H1 (cell line): ENCODE measurements around the gene AP1G2. TPM values are rescaled to one million over a fixed set of nuclear protein-coding genes. Genes with fewer than 3 reads are reported as not detected.
A peak's percentile ranks its signal among the peaks of the same experiment; 100 is the strongest.

ENCODE experiments used
- CTCF ChIA-PET: fragments of 300-600 bp; sonication (Branson Sonifier 250); formaldehyde crosslinking; loops from one replicate; lab custom pipeline; 2021; ENCODE audit not compliant: partially characterized antibody; lab: Charles Lee
- POLR2A ChIA-PET: fragments of 300-600 bp; sonication (Branson Sonifier 250); formaldehyde crosslinking; loops from one replicate; lab custom pipeline; 2021; ENCODE audit warnings: inconsistent platforms; ENCODE audit not compliant: partially characterized antibody; lab: Charles Lee
- DNase-seq, 2 experiments: peaks; one replicate each; pipeline versions ENCODE4 v3.0.0 to v3.0.0-alpha.2; 2010 to 2022; ENCODE audit warnings: low spot score in 2 of 2, low read depth in 1 of 2, mixed read lengths in 1 of 2
- FAIRE-seq: peaks from 2 replicates; lab custom pipeline; 2011; peaks lifted over from hg19 to GRCh38; lab: Jason Lieb, UNC
- H2AFZ ChIP-seq: 2 replicates; pipeline ENCODE4 v1.8.1; 2012; ENCODE audit warnings: low read length, inconsistent platforms
- H2AK5ac ChIP-seq: 2 replicates; pipeline ENCODE4 v1.6.1; 2013; ENCODE audit warnings: low read depth, low read length
- H2BK120ac ChIP-seq: replicated peaks from 2 replicates; pipeline ENCODE3; 2013; ENCODE audit warnings: low read depth, low read length, inconsistent platforms
- H2BK12ac ChIP-seq: 2 replicates; pipeline ENCODE4 v1.6.1; 2013; ENCODE audit warnings: low read depth, low read length
- H2BK15ac ChIP-seq: 2 replicates; pipeline ENCODE4 v1.6.1; 2013; ENCODE audit warnings: low read length
- H2BK20ac ChIP-seq: 2 replicates; pipeline ENCODE4 v1.6.1; 2013; ENCODE audit warnings: low read length
- H2BK5ac ChIP-seq: 2 replicates; pipeline ENCODE4 v1.6.1; 2013; ENCODE audit warnings: low read depth, low read length
- H3K14ac ChIP-seq: 2 replicates; pipeline ENCODE4 v1.6.1; 2013; ENCODE audit warnings: inconsistent platforms; ENCODE audit not compliant: insufficient read length
- H3K18ac ChIP-seq: 2 replicates; pipeline ENCODE4 v1.6.1; 2013; ENCODE audit warnings: low read length; ENCODE audit errors: extremely low read depth
- H3K23ac ChIP-seq: 2 replicates; pipeline ENCODE4 v1.6.1; 2013; ENCODE audit warnings: inconsistent platforms; ENCODE audit not compliant: insufficient read length
- H3K23me2 ChIP-seq: 2 replicates; pipeline ENCODE4 v1.6.1; 2013; ENCODE audit warnings: low read depth, low read length
- H3K27ac ChIP-seq: 2 replicates; pipeline ENCODE4 v1.6.1; 2011; ENCODE audit warnings: low read depth, low read length, inconsistent platforms
- H3K27me3 ChIP-seq, 4 experiments: replicated peaks in 1 of 4; 1 replicate in 1 of 4; 2 replicates in 3 of 4; pipeline versions ENCODE4 v1.6.1 to v1.8.1; 2011 to 2013; ENCODE audit warnings: low read length in 3 of 4, mild to moderate bottlenecking in 3 of 4, inconsistent platforms in 2 of 4, mixed read lengths in 2 of 4, moderate library complexity in 1 of 4; ENCODE audit not compliant: control insufficient read depth in 3 of 4, insufficient read depth in 3 of 4; ENCODE audit errors: extremely low read depth in 1 of 4
- H3K36me3 ChIP-seq, 4 experiments: 2 replicates each; pipeline versions ENCODE4 v1.6.1 to v1.8.1; 2011 to 2013; ENCODE audit warnings: mild to moderate bottlenecking in 4 of 4, low read length in 3 of 4, moderate library complexity in 2 of 4, control low read depth in 1 of 4, inconsistent platforms in 1 of 4; ENCODE audit not compliant: insufficient read depth in 4 of 4, control insufficient read depth in 2 of 4
- H3K4ac ChIP-seq: replicated peaks from 2 replicates; pipeline ENCODE3; 2013; ENCODE audit warnings: low read length, low read depth, mixed read lengths, inconsistent platforms; ENCODE audit not compliant: insufficient read length
- H3K4me1 ChIP-seq, 4 experiments: replicated peaks in 1 of 4; 1 replicate in 1 of 4; 2 replicates in 3 of 4; pipeline versions ENCODE4 v1.6.1 to v1.8.1; 2011 to 2013; ENCODE audit warnings: low read length in 3 of 4, inconsistent platforms in 2 of 4, mixed read lengths in 1 of 4; ENCODE audit not compliant: insufficient read depth in 4 of 4, control insufficient read depth in 3 of 4
- H3K4me2 ChIP-seq, 2 experiments: 2 replicates each; pipeline versions ENCODE4 v1.6.1 to v1.8.1; 2011 to 2013; ENCODE audit warnings: low read depth in 2 of 2, low read length in 2 of 2, control low read depth in 1 of 2, inconsistent platforms in 1 of 2, mild to moderate bottlenecking in 1 of 2; ENCODE audit not compliant: insufficient read depth in 1 of 2
- H3K4me3 ChIP-seq, 4 experiments: fragments of 200-600, 300-600 bp in 1 of 4; sonication (generic), shearing (Covaris generic), sonication (Bioruptor Twin) in 1 of 4; 2 replicates each; pipeline versions ENCODE4 v1.5.1 to v1.8.1; 2011 to 2016; ENCODE audit warnings: low read length in 4 of 4, low read depth in 3 of 4, control low read depth in 2 of 4, inconsistent platforms in 2 of 4, mild to moderate bottlenecking in 2 of 4, mixed read lengths in 1 of 4, moderate library complexity in 1 of 4; ENCODE audit not compliant: insufficient read depth in 2 of 4; ENCODE audit errors: extremely low read depth in 1 of 4
- H3K56ac ChIP-seq: replicated peaks from 2 replicates; pipeline ENCODE3; 2013; ENCODE audit warnings: low read depth, mild to moderate bottlenecking, mixed read lengths, low read length, inconsistent platforms; ENCODE audit not compliant: insufficient read length
- H3K79me1 ChIP-seq: 2 replicates; pipeline ENCODE4 v1.6.1; 2013; ENCODE audit warnings: low read depth, low read length, control low read depth
- H3K79me2 ChIP-seq, 2 experiments: 2 replicates each; pipeline versions ENCODE4 v1.6.1 to v1.8.1; 2012 to 2013; ENCODE audit warnings: low read length in 2 of 2, mild to moderate bottlenecking in 2 of 2, inconsistent platforms in 1 of 2; ENCODE audit not compliant: insufficient read depth in 2 of 2, control insufficient read depth in 1 of 2
- H3K9ac ChIP-seq, 4 experiments: replicated peaks in 1 of 4; 1 replicate in 1 of 4; 2 replicates in 3 of 4; pipeline versions ENCODE4 v1.6.1 to v1.8.1; 2011 to 2013; ENCODE audit warnings: low read depth in 3 of 4, low read length in 3 of 4, control low read depth in 2 of 4, mild to moderate bottlenecking in 2 of 4, moderate library complexity in 2 of 4, inconsistent platforms in 1 of 4; ENCODE audit errors: extremely low read depth in 1 of 4
- H3K9me3 ChIP-seq, 2 experiments: 2 replicates each; pipeline versions ENCODE4 v1.6.1 to v1.8.1; 2012 to 2013; ENCODE audit warnings: mild to moderate bottlenecking in 2 of 2, moderate library complexity in 2 of 2, control low read depth in 1 of 2, inconsistent platforms in 1 of 2, low read depth in 1 of 2, low read length in 1 of 2, mixed read lengths in 1 of 2; ENCODE audit not compliant: insufficient read depth in 2 of 2
- H4K20me1 ChIP-seq, 2 experiments: replicated peaks in 1 of 2; 2 replicates each; pipeline versions ENCODE3 to v1.8.1; 2011 to 2013; ENCODE audit warnings: inconsistent platforms in 2 of 2, low read length in 2 of 2, mild to moderate bottlenecking in 1 of 2; ENCODE audit not compliant: insufficient read depth in 2 of 2, control insufficient read depth in 1 of 2
- H4K5ac ChIP-seq: 2 replicates; pipeline ENCODE4 v1.6.1; 2013; ENCODE audit warnings: low read length, low read depth, mixed read lengths, inconsistent platforms; ENCODE audit not compliant: insufficient read length
- H4K8ac ChIP-seq: 2 replicates; pipeline ENCODE4 v1.8.0; 2013; ENCODE audit warnings: mild to moderate bottlenecking, moderate library complexity, low read length, inconsistent platforms; ENCODE audit not compliant: insufficient read depth; ENCODE audit errors: extremely low read depth
- H4K91ac ChIP-seq: replicated peaks from 2 replicates; pipeline ENCODE3; 2013; ENCODE audit warnings: low read length, mixed read lengths, inconsistent platforms; ENCODE audit not compliant: insufficient read length
- ASH2L ChIP-seq: fragments of 200-600, 300-600 bp; sonication (generic); IDR thresholded peaks from one replicate; pipeline ENCODE4 v1.7.1; 2017; ENCODE audit warnings: low read length
- CBX8 ChIP-seq: fragments of 300-800, 300-1000 bp; sonication (generic); IDR thresholded peaks from 2 replicates; pipeline ENCODE4 v1.7.1; 2016; ENCODE audit warnings: low read depth, low read length, borderline replicate concordance
- CREB1 ChIP-seq: IDR thresholded peaks from 2 replicates; pipeline ENCODE4 v1.6.1; 2012; ENCODE audit warnings: inconsistent platforms
- E2F6 ChIP-seq: IDR thresholded peaks from 2 replicates; pipeline ENCODE4 v1.6.1; 2012; ENCODE audit warnings: inconsistent platforms
- EP300 ChIP-seq, 2 experiments: IDR thresholded peaks; 1 replicate in 1 of 2; 2 replicates in 1 of 2; pipeline ENCODE4 v1.6.1; 2011 to 2012; ENCODE audit warnings: low read depth in 2 of 2, low read length in 2 of 2, mild to moderate bottlenecking in 2 of 2, borderline replicate concordance in 1 of 2, inconsistent platforms in 1 of 2, moderate library complexity in 1 of 2
- JUN ChIP-seq: IDR thresholded peaks from 2 replicates; pipeline ENCODE4 v1.6.1; 2011; ENCODE audit warnings: low read depth, mild to moderate bottlenecking, improper control_type of control experiment, low read length
- POU5F1 ChIP-seq: IDR thresholded peaks from 2 replicates; pipeline ENCODE4 v1.6.1; 2011; ENCODE audit warnings: low read depth, mild to moderate bottlenecking, low read length, moderate library complexity
- RFX5 ChIP-seq: IDR thresholded peaks from 2 replicates; pipeline ENCODE4 v1.6.1; 2011; ENCODE audit warnings: low read depth, low read length, improper control_type of control experiment, borderline replicate concordance
- SUZ12 ChIP-seq: fragments of 200-600 bp; sonication (generic); IDR thresholded peaks from 2 replicates; pipeline ENCODE4 v1.6.1; 2012; ENCODE audit warnings: mild to moderate bottlenecking, inconsistent platforms, low read length, moderate library complexity, mixed read lengths
- WGBS, 2 experiments: shearing (Covaris generic) in 1 of 2; methylation state at CpG; one replicate each; pipeline versions ENCODE4 v1.1.6 to v1.1.7; 2013 to 2015; ENCODE audit warnings: low lambda C conversion rate in 2 of 2, mixed read lengths in 2 of 2, inconsistent platforms in 1 of 2, low coverage in 1 of 2, missing lambda C conversion rate in 1 of 2; ENCODE audit not compliant: insufficient replicate concordance in 2 of 2, insufficient coverage in 1 of 2, insufficient read length in 1 of 2; ENCODE audit errors: extremely low coverage in 1 of 2, missing lambda C conversion rate in 1 of 2; 5-methylcytosine and 5-hydroxymethylcytosine counted together
- polyA plus RNA-seq, 7 experiments: library from polyadenylated mRNA; depleted of rRNA in 3 of 7; stranded (reverse) in 5 of 7; unstranded in 2 of 7; fragments of >200 nt in 5 of 7; fragments of 200-250 nt in 2 of 7; gene quantifications; 1 replicate in 5 of 7; 2 replicates in 1 of 7; 4 replicates in 1 of 7; pipeline versions ENCODE4 v1.2.1 to v1.2.3, GENCODE V29; 2011 to 2013; ENCODE audit warnings: missing spikeins in 2 of 7, mixed read lengths in 2 of 7
- total RNA-seq: library from RNA; stranded (reverse); fragmentation: NEBNext Ultra II Directional; extraction: Animal tissue kit (Norgen Biotek cat#: 25700); gene quantifications from 2 replicates; pipeline ENCODE4 v1.2.1, GENCODE V29; 2021
- TF ChIP-seq, protein P1 (sequence below): IDR thresholded peaks from 2 replicates; pipeline ENCODE4 v1.6.1; 2012; ENCODE audit warnings: inconsistent platforms

AP1G2 gene
- total and polyA plus RNA-seq, 2 of the 8 experiments (the other 6 are each of a cell fraction or from before 2014, with no cell fraction given) = 70.9 to 134 TPM

DNA sequence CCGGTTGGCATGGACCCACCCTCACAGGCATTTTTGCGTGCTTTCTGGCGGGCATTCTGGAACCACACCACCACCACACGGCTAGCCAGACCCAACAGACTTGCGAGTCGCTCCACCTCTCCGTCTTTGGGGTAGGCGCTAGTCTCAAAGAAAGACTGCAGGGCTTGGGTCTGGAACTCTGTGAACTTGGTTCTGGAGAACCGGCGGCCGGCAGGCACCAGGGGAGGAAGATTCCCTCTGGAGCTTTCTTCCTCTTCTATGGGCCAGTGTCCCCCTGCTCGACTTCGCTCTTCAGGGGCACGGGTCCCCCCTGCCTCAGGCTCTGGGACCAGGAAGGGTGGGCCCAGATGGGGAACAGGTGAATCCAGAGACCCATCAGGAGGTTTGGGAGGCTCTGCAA is 42.6 kb downstream of the AP1G2 start:
- H3K4ac ChIP-seq = no peak overlapping the region
- H4K8ac ChIP-seq = no peak overlapping the region; the same call in 1 of the 2 replicates
- no peak overlapping the region for H4K91ac ChIP-seq
- POLR2A ChIA-PET = interaction anchor here (0.8 to 52.7 kb wide), 5 partner anchors 4 to 47 kb away, joined by 3 to 1523 read pairs (median 4); partner anchors contain the start of genes AP1G2, THTPA and ZFHX2
- peak overlapping the region; percentile 12; the same call in 1 of the 2 replicates for H2BK12ac ChIP-seq
- no peaks in the 10 kb centered on the region for H3K79me1 ChIP-seq
- no peak overlapping the region for H3K14ac ChIP-seq
- H2AK5ac ChIP-seq = no peak overlapping the region
- H3K18ac ChIP-seq = no peak overlapping the region
- WGBS, 2 experiments = 87% methylated on average over 11 of the region's 14 CpGs; no CpG with 5 or more reads in 1 of the 2 experiments
- CTCF ChIA-PET = interaction anchor here (1.7 to 70.5 kb wide), 4 partner anchors 9 to 48 kb away, joined by 7 to 2092 read pairs (median 661); partner anchors contain the start of genes AP1G2, NGDN, THTPA and ZFHX2
- H3K4me1 ChIP-seq = peaks cover 0 to 4% (median 1%) of the 10 kb centered on the region in 4 experiments; a peak in 3 of 7 replicates
- H3K23ac ChIP-seq = no peak overlapping the region
- TF ChIP-seq RFX5 (no peak), JUN (no peak), EP300 (IDR thresholded peaks at IDR 0.05; ENCODE audit: borderline replicate concordance in 1 of 2, low read depth in 2 of 2, low read length in 2 of 2) (no peak), CBX8 (no peak), ASH2L (no peak), POU5F1 (no peak), E2F6 (no peak), CREB1 (no peak), SUZ12 (no peak)
- TF ChIP-seq, protein P1, sequence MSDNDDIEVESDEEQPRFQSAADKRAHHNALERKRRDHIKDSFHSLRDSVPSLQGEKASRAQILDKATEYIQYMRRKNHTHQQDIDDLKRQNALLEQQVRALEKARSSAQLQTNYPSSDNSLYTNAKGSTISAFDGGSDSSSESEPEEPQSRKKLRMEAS = no peak
- TF ChIP-seq, all 59 proteins: peak for 0
- Histone ChIP-seq H3K9ac (no peak overlapping the region), H3K36me3 (peaks cover 2 to 45% (median 25%) of the 10 kb centered on the region in 4 experiments), H2BK120ac (no peak overlapping the region), H4K5ac (no peak overlapping the region), H3K79me2 (no peaks in the 10 kb centered on the region), H3K27ac (no peak overlapping the region), H2BK5ac (no peak overlapping the region), H2AFZ (no peak overlapping the region), H4K20me1 (peaks cover 0 to 3% of the 10 kb centered on the region in 2 experiments), H3K4me2 (no peak overlapping the region), H3K56ac (no peak overlapping the region), H3K4me3 (no peak overlapping the region), H2BK20ac (no peak overlapping the region), H3K23me2 (no peaks in the 10 kb centered on the region), H3K27me3 (no peaks in the 10 kb centered on the region), H2BK15ac (no peak overlapping the region), H3K9me3 (no peaks in the 10 kb centered on the region)
- DNase-seq (no peak), FAIRE-seq (no peak)
